Peyer's patch (tissue), 4 donors: Measurements from ENCODE around the gene EPS15.

Source experiments
- POLR2A ChIP-seq, 2 donors: fragments of 450-650 bp; IDR thresholded peaks; one replicate each; pipeline ENCODE4 v1.5.1; 2017; ENCODE audit warnings: antibody characterized with exemption in 2 of 2, mild to moderate bottlenecking in 2 of 2, moderate library complexity in 2 of 2
- TF ChIP-seq, protein P1 (sequence below), 6 experiments: fragments of 450-650 bp in 4 of 6; fragments of 200-600 bp in 2 of 6; sonication (generic) in 1 of 6; IDR thresholded peaks; one replicate each; pipeline ENCODE4 v1.5.1; 2017 to 2019; ENCODE audit warnings: antibody characterized with exemption in 6 of 6, mild to moderate bottlenecking in 3 of 6, moderate library complexity in 1 of 6

GRCh38 chr1:51549016-51549619, 30.1 kb upstream of the EPS15 start:
- TF ChIP-seq POLR2A (IDR thresholded peaks at IDR 0.05) = no peak
- TF ChIP-seq, protein P1, sequence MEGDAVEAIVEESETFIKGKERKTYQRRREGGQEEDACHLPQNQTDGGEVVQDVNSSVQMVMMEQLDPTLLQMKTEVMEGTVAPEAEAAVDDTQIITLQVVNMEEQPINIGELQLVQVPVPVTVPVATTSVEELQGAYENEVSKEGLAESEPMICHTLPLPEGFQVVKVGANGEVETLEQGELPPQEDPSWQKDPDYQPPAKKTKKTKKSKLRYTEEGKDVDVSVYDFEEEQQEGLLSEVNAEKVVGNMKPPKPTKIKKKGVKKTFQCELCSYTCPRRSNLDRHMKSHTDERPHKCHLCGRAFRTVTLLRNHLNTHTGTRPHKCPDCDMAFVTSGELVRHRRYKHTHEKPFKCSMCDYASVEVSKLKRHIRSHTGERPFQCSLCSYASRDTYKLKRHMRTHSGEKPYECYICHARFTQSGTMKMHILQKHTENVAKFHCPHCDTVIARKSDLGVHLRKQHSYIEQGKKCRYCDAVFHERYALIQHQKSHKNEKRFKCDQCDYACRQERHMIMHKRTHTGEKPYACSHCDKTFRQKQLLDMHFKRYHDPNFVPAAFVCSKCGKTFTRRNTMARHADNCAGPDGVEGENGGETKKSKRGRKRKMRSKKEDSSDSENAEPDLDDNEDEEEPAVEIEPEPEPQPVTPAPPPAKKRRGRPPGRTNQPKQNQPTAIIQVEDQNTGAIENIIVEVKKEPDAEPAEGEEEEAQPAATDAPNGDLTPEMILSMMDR (IDR thresholded peaks at IDR 0.05) = no peak
